Esophagus squamous epithelium (tissue), 5 donors: ENCODE measurements around the gene SPEG. TPM values are rescaled to one million over a fixed set of nuclear protein-coding genes. Genes with fewer than 3 reads are reported as not detected.

Source experiments
- DNase-seq: peaks from one replicate; lab custom pipeline; 2025; lab: John Stamatoyannopoulos, UW
- H3K27ac ChIP-seq, 4 donors: fragments of 200-600 bp; sonication (generic); one replicate each; pipeline ENCODE4 v1.5.1; 2016 to 2019; ENCODE audit warnings: mild to moderate bottlenecking in 1 of 4
- H3K27me3 ChIP-seq, 4 donors: fragments of 200-600 bp; sonication (generic); 1 replicate in 3 of 4; 2 replicates in 1 of 4; pipeline versions ENCODE4 v1.5.1 to v1.6.0; 2017 to 2021; ENCODE audit warnings: antibody characterized with exemption in 1 of 4
- H3K36me3 ChIP-seq, 3 donors: fragments of 200-600 bp; sonication (generic); one replicate each; pipeline ENCODE4 v1.5.1; 2016 to 2019
- H3K4me1 ChIP-seq, 3 donors: fragments of 200-600 bp; sonication (generic); one replicate each; pipeline ENCODE4 v1.5.1; 2017 to 2019
- H3K4me3 ChIP-seq, 4 donors: fragments of 200-600 bp; sonication (generic); 1 replicate in 3 of 4; 2 replicates in 1 of 4; pipeline ENCODE4 v1.5.1; 2016 to 2019; ENCODE audit warnings: mild to moderate bottlenecking in 2 of 4, moderate library complexity in 1 of 4
- H3K9me3 ChIP-seq, 3 donors: fragments of 200-600 bp; sonication (generic); one replicate each; pipeline ENCODE4 v1.5.1; 2016 to 2019
- CTCF ChIP-seq, 6 experiments: fragments of 450-650 bp in 4 of 6; fragments of 200-600 bp in 2 of 6; sonication (generic) in 2 of 6; IDR thresholded peaks; one replicate each; pipeline ENCODE4 v1.5.1; 2016 to 2019; ENCODE audit warnings: antibody characterized with exemption in 6 of 6, mild to moderate bottlenecking in 4 of 6, moderate library complexity in 4 of 6
- POLR2A ChIP-seq, 4 donors: fragments of 450-650 bp; IDR thresholded peaks; one replicate each; pipeline ENCODE4 v1.6.1; 2017; ENCODE audit warnings: antibody characterized with exemption in 4 of 4, mild to moderate bottlenecking in 4 of 4, moderate library complexity in 3 of 4
- WGBS, 2 donors: methylation state at CpG; one replicate each; pipeline ENCODE4 v1.1.5; 2018; 5-methylcytosine and 5-hydroxymethylcytosine counted together
- intact Hi-C: fragments of 100-400 bp; cut with DNase I; formaldehyde crosslinking; loops from one replicate; pipeline ENCODE4 v1.15.0; 2022
- total RNA-seq, 4 donors: library from RNA; depleted of rRNA; stranded (reverse); fragments of >200 nt; gene quantifications; one replicate each; pipeline ENCODE4 v1.1.0, GENCODE V29; 2016
- donor health status: DM: yes; HTN: yes; CAD: no.

Gene SPEG
- total RNA-seq, 4 donors from 2014 or later: 3.8 to 29.0 (median 5.0) TPM

- Histone ChIP-seq H3K4me1 (peaks cover 0 to 22% (median 9%) of the 10 kb centered on the region in 3 donors), H3K4me3 (no peak overlapping the region), H3K27me3 (peaks cover 0 to 34% (median 8%) of the 10 kb centered on the region in 4 donors), H3K9me3 (no peaks in the 10 kb centered on the region), H3K27ac (peak overlapping the region in 3 of 4 donors; percentile 56 to 82 (median 77)), H3K36me3 (no peaks in the 10 kb centered on the region)
- 34 to 44% methylated on average over 5 of the region's 9 CpGs for WGBS, 2 donors
- DNase-seq: no peak
- intact Hi-C loops: no loop called here
- TF ChIP-seq CTCF (IDR thresholded peaks at IDR 0.05) (peak in 1 of 6 experiments; percentile 22), POLR2A (IDR thresholded peaks at IDR 0.05) (no peak)
Observed at GRCh38 chr2:219430633-219431615, 3.7 kb upstream of the SPEG start.

- 74 to 81% methylated on average over 9 to 13 of the region's 16 CpGs for WGBS, 2 donors
- H3K36me3 ChIP-seq: no peaks in the 10 kb centered on the region
- TF ChIP-seq POLR2A (IDR thresholded peaks at IDR 0.05) (peak in 2 of 4 donors; percentile 39 to 65), CTCF (IDR thresholded peaks at IDR 0.05) (peak in 4 of 6 experiments; percentile 20 to 48 (median 30))
- peak overlapping the region in 3 of 4 donors; percentile 22 to 57 (median 36) for H3K4me3 ChIP-seq
- H3K4me1 ChIP-seq: peaks cover 0 to 25% (median 9%) of the 10 kb centered on the region in 3 donors
- intact Hi-C loops: no loop called here
- H3K27me3 ChIP-seq: peaks cover 0 to 45% (median 8%) of the 10 kb centered on the region in 4 donors
- no peaks in the 10 kb centered on the region for H3K9me3 ChIP-seq
- DNase-seq: no peak
- H3K27ac ChIP-seq: peak overlapping the region; percentile 65 to 90 (median 85)
Observed at GRCh38 chr2:219433666-219434467, 776 bp upstream of the SPEG start.

- Histone ChIP-seq H3K4me3 (peak overlapping the region in 3 of 4 donors; percentile 22 to 57 (median 36)), H3K27me3 (peaks cover 0 to 50% (median 8%) of the 10 kb centered on the region in 4 donors), H3K4me1 (peaks cover 0 to 25% (median 9%) of the 10 kb centered on the region in 3 donors), H3K36me3 (no peaks in the 10 kb centered on the region), H3K27ac (peak overlapping the region; percentile 65 to 90 (median 85)), H3K9me3 (no peaks in the 10 kb centered on the region)
- no peak for TF ChIP-seq CTCF (IDR thresholded peaks at IDR 0.05)
- no peak for TF ChIP-seq POLR2A (IDR thresholded peaks at IDR 0.05)
- DNase-seq: no peak
- WGBS, 2 donors: 40 to 54% methylated on average over 2 to 6 of the region's 9 CpGs
- intact Hi-C loops: no loop called here
Observed at GRCh38 chr2:219434468-219434717, 250 bp upstream of the SPEG start.

- peaks cover 0 to 60% (median 8%) of the 10 kb centered on the region in 4 donors for H3K27me3 ChIP-seq
- no peak for TF ChIP-seq POLR2A (IDR thresholded peaks at IDR 0.05)
- no peak for TF ChIP-seq CTCF (IDR thresholded peaks at IDR 0.05)
- H3K4me3 ChIP-seq: peak overlapping the region in 2 of 4 donors; percentile 22 to 57
- no peak for DNase-seq
- H3K27ac ChIP-seq: peak overlapping the region; percentile 65 to 90 (median 85)
- 83 to 93% methylated on average over 4 to 5 of the region's 6 CpGs for WGBS, 2 donors
- peaks cover 0 to 22% (median 9%) of the 10 kb centered on the region in 3 donors for H3K4me1 ChIP-seq
- intact Hi-C loops: no loop called here
- H3K36me3 ChIP-seq: no peaks in the 10 kb centered on the region
- no peaks in the 10 kb centered on the region for H3K9me3 ChIP-seq
Observed at GRCh38 chr2:219435701-219436100, 1.1 kb downstream of the SPEG start.
